ENCODE measurements around the gene CNTNAP2.

DNA sequence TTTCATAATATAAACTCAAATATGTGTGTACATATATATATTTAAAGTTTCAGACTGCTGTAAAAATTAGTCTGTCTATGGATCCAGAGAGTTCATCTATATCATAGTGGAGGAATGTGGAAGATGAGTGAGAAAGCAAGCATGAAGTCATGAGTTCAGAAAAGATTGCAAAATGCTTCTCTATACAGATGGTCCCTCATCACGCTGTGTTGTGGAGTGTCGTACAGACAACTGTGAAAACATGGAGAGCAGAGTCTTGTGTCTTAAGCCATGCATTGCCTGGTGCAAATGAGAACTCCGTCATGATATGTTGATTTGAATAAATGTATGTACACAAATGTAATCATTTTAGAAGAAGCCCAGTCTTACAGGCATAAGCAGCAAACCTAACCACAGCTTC lies 316.9 kb downstream of the CNTNAP2 start:
- TF ChIP-seq, protein P1, sequence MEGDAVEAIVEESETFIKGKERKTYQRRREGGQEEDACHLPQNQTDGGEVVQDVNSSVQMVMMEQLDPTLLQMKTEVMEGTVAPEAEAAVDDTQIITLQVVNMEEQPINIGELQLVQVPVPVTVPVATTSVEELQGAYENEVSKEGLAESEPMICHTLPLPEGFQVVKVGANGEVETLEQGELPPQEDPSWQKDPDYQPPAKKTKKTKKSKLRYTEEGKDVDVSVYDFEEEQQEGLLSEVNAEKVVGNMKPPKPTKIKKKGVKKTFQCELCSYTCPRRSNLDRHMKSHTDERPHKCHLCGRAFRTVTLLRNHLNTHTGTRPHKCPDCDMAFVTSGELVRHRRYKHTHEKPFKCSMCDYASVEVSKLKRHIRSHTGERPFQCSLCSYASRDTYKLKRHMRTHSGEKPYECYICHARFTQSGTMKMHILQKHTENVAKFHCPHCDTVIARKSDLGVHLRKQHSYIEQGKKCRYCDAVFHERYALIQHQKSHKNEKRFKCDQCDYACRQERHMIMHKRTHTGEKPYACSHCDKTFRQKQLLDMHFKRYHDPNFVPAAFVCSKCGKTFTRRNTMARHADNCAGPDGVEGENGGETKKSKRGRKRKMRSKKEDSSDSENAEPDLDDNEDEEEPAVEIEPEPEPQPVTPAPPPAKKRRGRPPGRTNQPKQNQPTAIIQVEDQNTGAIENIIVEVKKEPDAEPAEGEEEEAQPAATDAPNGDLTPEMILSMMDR (conservative IDR thresholded peaks at IDR 0.05 in 1 of 2, IDR thresholded peaks at IDR 0.05 in 1 of 2; ENCODE audit: low read depth in 1 of 2, low read length in 2 of 2) = no peak
- TF ChIP-seq EZH2 (IDR thresholded peaks at IDR 0.05; ENCODE audit: low read length, missing control alignments) = no peak

Measured in fibroblast of lung (primary cell).